Vagina (tissue), 2 donors: ENCODE data around the gene PPTC7.

ENCODE experiments used
- CTCF ChIP-seq, 3 experiments: fragments of 450-650 bp in 2 of 3; fragments of 200-600 bp in 1 of 3; sonication (generic) in 1 of 3; IDR thresholded peaks; one replicate each; pipeline ENCODE4 v1.5.1; 2017 to 2019; ENCODE audit warnings: antibody characterized with exemption in 3 of 3, mild to moderate bottlenecking in 2 of 3, moderate library complexity in 2 of 3
- POLR2A ChIP-seq, 2 donors: fragments of 450-650 bp; IDR thresholded peaks; one replicate each; pipeline ENCODE4 v1.6.1; 2017; ENCODE audit warnings: antibody characterized with exemption in 2 of 2, mild to moderate bottlenecking in 2 of 2, moderate library complexity in 2 of 2
- POLR2AphosphoS5 ChIP-seq, 2 donors: sonication (generic); formaldehyde crosslinking; IDR thresholded peaks; one replicate each; pipeline ENCODE4 v1.9.0; 2017; ENCODE audit warnings: antibody characterized with exemption in 2 of 2, mild to moderate bottlenecking in 2 of 2, low read depth in 1 of 2; ENCODE audit not compliant: insufficient read depth in 1 of 2

- TF ChIP-seq POLR2AphosphoS5 (IDR thresholded peaks at IDR 0.05; ENCODE audit: insufficient read depth in 1 of 2, low read depth in 1 of 2) (no peak), CTCF (IDR thresholded peaks at IDR 0.05) (no peak), POLR2A (IDR thresholded peaks at IDR 0.05) (no peak)
Observed at GRCh38 chr12:110530511-110530910, 52.6 kb downstream of the PPTC7 start.
